Bronchial epithelial cell (primary cell): ENCODE measurements around the gene SETD1B. TPM values are rescaled to one million over a fixed set of nuclear protein-coding genes. Genes with fewer than 3 reads are reported as not detected.

ENCODE experiments used
- DNase-seq: peaks from one replicate; pipeline ENCODE4 v3.0.0-alpha.2; 2010; ENCODE audit warnings: low read depth
- FAIRE-seq: peaks from 2 replicates; lab custom pipeline; 2011; peaks lifted over from hg19 to GRCh38; lab: Jason Lieb, UNC
- H3K27me3 ChIP-seq: 2 replicates; pipeline ENCODE4 v1.5.1; 2011; ENCODE audit warnings: low read length; ENCODE audit not compliant: control insufficient read depth, insufficient read depth
- H3K36me3 ChIP-seq: 2 replicates; pipeline ENCODE4 v1.5.1; 2011; ENCODE audit warnings: low read length; ENCODE audit not compliant: control insufficient read depth, insufficient read depth
- H3K4me3 ChIP-seq: 2 replicates; pipeline ENCODE4 v1.5.1; 2011; ENCODE audit warnings: mild to moderate bottlenecking, low read depth, low read length, control low read depth
- CTCF ChIP-seq: IDR thresholded peaks from 2 replicates; pipeline ENCODE4 v1.5.1; 2011; ENCODE audit warnings: mild to moderate bottlenecking, moderate library complexity, low read length, control low read depth, inconsistent platforms; ENCODE audit not compliant: insufficient read depth, severe bottlenecking
- total RNA-seq: library from RNA; depleted of rRNA; stranded (reverse); fragments of >200 nt; gene quantifications from 2 replicates; pipeline ENCODE4 v1.2.1, GENCODE V29; 2014

SETD1B gene
- total RNA-seq, 1 donor from 2014 or later: 1.8 TPM

GRCh38 chr12:121809712-121810116, 5.9 kb downstream of the SETD1B start:
- H3K4me3 ChIP-seq: no peak overlapping the region
- TF ChIP-seq CTCF: no peak
- FAIRE-seq (no peak), DNase-seq (no peak)
- H3K36me3 ChIP-seq: peaks cover 20% of the 10 kb centered on the region
- H3K27me3 ChIP-seq: no peaks in the 10 kb centered on the region

- FAIRE-seq: no peak
- no peak for TF ChIP-seq CTCF
These were observed 6.5 kb downstream of the SETD1B start for GRCh38 chr12:121810234-121810817.

GRCh38 chr12:121810833-121811433, 7.1 kb downstream of the SETD1B start:
- DNase-seq (no peak), FAIRE-seq (no peak)
- peaks cover 24% of the 10 kb centered on the region for H3K36me3 ChIP-seq
- TF ChIP-seq CTCF: no peak
- H3K27me3 ChIP-seq: no peaks in the 10 kb centered on the region
- H3K4me3 ChIP-seq: peak overlapping the region; percentile 65

More at GRCh38 chr12:121810234-121810817, 6.5 kb downstream of the SETD1B start:
- no peak overlapping the region for H3K4me3 ChIP-seq
- no peak for DNase-seq
- peaks cover 21% of the 10 kb centered on the region for H3K36me3 ChIP-seq
- H3K27me3 ChIP-seq: no peaks in the 10 kb centered on the region

GRCh38 chr12:121811434-121812319, 7.9 kb downstream of the SETD1B start:
- Histone ChIP-seq H3K27me3 (no peaks in the 10 kb centered on the region), H3K36me3 (peaks cover 28% of the 10 kb centered on the region), H3K4me3 (peak overlapping the region; percentile 65)
- no peak for DNase-seq
- peak; percentile 88 for TF ChIP-seq CTCF
- no peak for FAIRE-seq

- TF ChIP-seq CTCF: no peak
- H3K36me3 ChIP-seq: peaks cover 33% of the 10 kb centered on the region
- peak overlapping the region; percentile 65 for H3K4me3 ChIP-seq
- no peaks in the 10 kb centered on the region for H3K27me3 ChIP-seq
- no peak for DNase-seq
- FAIRE-seq: no peak
These were observed 8.6 kb downstream of the SETD1B start for GRCh38 chr12:121812320-121812871.
